Thoracic aorta (tissue), 2 donors: ENCODE results near the gene CDH20. TPM values are rescaled to one million over a fixed set of nuclear protein-coding genes. Genes with fewer than 3 reads are reported as not detected.

Experiments
- ATAC-seq: fragments of 150-250 bp; one replicate; pipeline ENCODE4 v1.8.0; 2017; ENCODE audit warnings: low read depth; ENCODE audit not compliant: insufficient number of reproducible peaks, low FRiP score
- DNase-seq: peaks from one replicate; pipeline ENCODE4 v3.0.0-alpha.2; 2020; ENCODE audit warnings: low spot score
- H3K27ac ChIP-seq, 2 donors: fragments of 200-600 bp; sonication (generic); 1 replicate in 1 of 2; 2 replicates in 1 of 2; pipeline ENCODE4 v1.5.1; 2016; ENCODE audit warnings: mild to moderate bottlenecking in 2 of 2, moderate library complexity in 2 of 2
- H3K27me3 ChIP-seq: fragments of 200-600 bp; sonication (generic); replicated peaks from 2 replicates; pipeline ENCODE4 v1.6.0; 2016; ENCODE audit warnings: mild to moderate bottlenecking; ENCODE audit not compliant: insufficient read depth
- H3K36me3 ChIP-seq: fragments of 200-600 bp; sonication (generic); one replicate; pipeline ENCODE4 v1.5.1; 2016
- H3K4me1 ChIP-seq, 2 donors: fragments of 200-600 bp; sonication (generic); 1 replicate in 1 of 2; 2 replicates in 1 of 2; pipeline versions ENCODE4 v1.5.1 to v1.6.0; 2016; ENCODE audit warnings: low read depth in 2 of 2, mild to moderate bottlenecking in 1 of 2; ENCODE audit not compliant: control insufficient read depth in 1 of 2
- H3K4me3 ChIP-seq: fragments of 200-600 bp; sonication (generic); 2 replicates; pipeline ENCODE4 v1.5.1; 2016; ENCODE audit warnings: mild to moderate bottlenecking
- H3K9me3 ChIP-seq: fragments of 200-600 bp; sonication (generic); 2 replicates; pipeline ENCODE4 v1.5.1; 2016
- CTCF ChIP-seq: fragments of 200-600 bp; sonication (generic); IDR thresholded peaks from one replicate; pipeline ENCODE4 v1.5.1; 2019; ENCODE audit warnings: antibody characterized with exemption
- total RNA-seq, 2 donors: library from RNA; depleted of rRNA; stranded (reverse); fragments of >200 nt; gene quantifications; one replicate each; pipeline versions ENCODE4 v1.1.0 to v1.2.3, GENCODE V29; 2016

The CDH20 gene
- total RNA-seq, 2 donors from 2014 or later = 0.54 TPM; not detected in 1

- TF ChIP-seq CTCF = no peak
- Histone ChIP-seq H3K27me3 (no peaks in the 10 kb centered on the region), H3K9me3 (no peaks in the 10 kb centered on the region), H3K4me1 (no peaks in the 10 kb centered on the region), H3K27ac (no peak overlapping the region), H3K4me3 (no peak overlapping the region), H3K36me3 (no peaks in the 10 kb centered on the region)
- no peak for ATAC-seq
- DNase-seq = no peak
These were observed 223.1 kb downstream of the CDH20 start for GRCh38 chr18:61556316-61556715.

- DNase-seq = no peak
- no peak overlapping the region for H3K4me3 ChIP-seq
- no peaks in the 10 kb centered on the region for H3K4me1 ChIP-seq
- H3K27ac ChIP-seq = no peak overlapping the region
- no peaks in the 10 kb centered on the region for H3K27me3 ChIP-seq
- ATAC-seq = no peak
- no peak for TF ChIP-seq CTCF
- no peaks in the 10 kb centered on the region for H3K36me3 ChIP-seq
- no peaks in the 10 kb centered on the region for H3K9me3 ChIP-seq
These were observed 223.6 kb downstream of the CDH20 start for GRCh38 chr18:61556862-61557261.

GRCh38 chr18:61569176-61569892 is 236.1 kb downstream of the CDH20 start:
- DNase-seq = no peak
- H3K9me3 ChIP-seq = no peaks in the 10 kb centered on the region
- peaks cover 5 to 13% of the 10 kb centered on the region in 2 donors for H3K4me1 ChIP-seq
- H3K27me3 ChIP-seq = no peaks in the 10 kb centered on the region
- no peaks in the 10 kb centered on the region for H3K36me3 ChIP-seq
- ATAC-seq = peak; percentile 59
- no peak overlapping the region for H3K4me3 ChIP-seq
- TF ChIP-seq CTCF = no peak
- H3K27ac ChIP-seq = peak overlapping the region in 1 of 2 donors; percentile 25

- H3K9me3 ChIP-seq = no peaks in the 10 kb centered on the region
- no peak for ATAC-seq
These were observed 236.8 kb downstream of the CDH20 start for GRCh38 chr18:61570070-61570469.

More at GRCh38 chr18:61570070-61570469, 236.8 kb downstream of the CDH20 start:
- H3K4me1 ChIP-seq = peaks cover 5 to 13% of the 10 kb centered on the region in 2 donors
- no peak overlapping the region for H3K4me3 ChIP-seq
- H3K27ac ChIP-seq = no peak overlapping the region
- no peak for DNase-seq
- no peaks in the 10 kb centered on the region for H3K27me3 ChIP-seq
- no peaks in the 10 kb centered on the region for H3K36me3 ChIP-seq
- no peak for TF ChIP-seq CTCF
